Lower leg skin (tissue), 4 donors: ENCODE measurements around the gene STK4. TPM values are rescaled to one million over a fixed set of nuclear protein-coding genes. Genes with fewer than 3 reads are reported as not detected.
"Not testable (repeated sequence)": the region's sequence is repeated elsewhere in the genome, so short reads cannot be mapped to it uniquely, and the experiment has no call there.

Experiments used
- DNase-seq, 2 donors: peaks; one replicate each; pipeline ENCODE4 v3.0.0-alpha.2; 2019; ENCODE audit warnings: low spot score in 2 of 2
- H3K4me3 ChIP-seq: fragments of 200-600 bp; sonication (generic); 2 replicates; pipeline ENCODE4 v1.5.1; 2017; ENCODE audit warnings: mild to moderate bottlenecking, low read depth; ENCODE audit not compliant: poor library complexity, severe bottlenecking
- POLR2A ChIP-seq, 2 donors: fragments of 450-650 bp; IDR thresholded peaks; one replicate each; pipeline ENCODE4 v1.6.1; 2016 to 2017; ENCODE audit warnings: antibody characterized with exemption in 2 of 2, mild to moderate bottlenecking in 1 of 2, moderate library complexity in 1 of 2
- WGBS, 2 donors: methylation state at CpG; one replicate each; pipeline ENCODE4 v1.1.5; 2018; 5-methylcytosine and 5-hydroxymethylcytosine counted together
- intact Hi-C: fragments of 100-400 bp; cut with DNase I; formaldehyde crosslinking; loops from one replicate; pipeline ENCODE4 v1.15.0; 2023; ENCODE audit warnings: low total_unique reads
- total RNA-seq, 4 donors: library from RNA; depleted of rRNA; stranded (reverse); fragments of >200 nt; gene quantifications; one replicate each; pipeline ENCODE4 v1.1.0, GENCODE V29; 2016
- TF ChIP-seq, protein P1 (sequence below), 3 donors: fragments of 450-650 bp; IDR thresholded peaks; one replicate each; pipeline ENCODE4 v1.5.1; 2016; ENCODE audit warnings: antibody characterized with exemption in 3 of 3, mild to moderate bottlenecking in 3 of 3, moderate library complexity in 2 of 3

The STK4 gene
- total RNA-seq, 4 donors from 2014 or later, result 27.0 to 37.4 (median 28.2) TPM

DNA sequence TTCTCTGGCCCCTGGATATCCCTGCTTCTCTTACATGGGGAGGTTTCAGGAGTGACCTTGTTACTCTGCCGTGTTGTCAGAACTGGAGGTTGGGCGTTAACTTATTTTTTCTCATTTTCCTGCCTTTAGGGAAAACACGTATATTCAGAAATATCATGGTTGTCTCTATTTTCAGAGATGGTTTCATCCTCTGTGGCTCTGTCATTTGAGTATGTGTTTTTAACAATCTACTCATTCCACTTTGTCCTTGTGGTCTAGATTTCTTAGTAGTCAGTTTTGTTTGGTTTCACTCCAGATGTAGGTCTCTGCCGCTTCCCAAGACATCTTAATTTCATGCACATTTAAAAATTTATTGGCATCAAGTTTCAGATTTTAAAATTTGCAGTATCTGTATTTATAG lies 88.7 kb downstream of the STK4 start:
- intact Hi-C loops, result no loop called here
- no peak overlapping the region for H3K4me3 ChIP-seq
- TF ChIP-seq POLR2A (IDR thresholded peaks at IDR 0.05), result no peak
- no peak for DNase-seq
- 89 to 94% methylated on average over 4 of the region's 4 CpGs for WGBS, 2 donors

DNA sequence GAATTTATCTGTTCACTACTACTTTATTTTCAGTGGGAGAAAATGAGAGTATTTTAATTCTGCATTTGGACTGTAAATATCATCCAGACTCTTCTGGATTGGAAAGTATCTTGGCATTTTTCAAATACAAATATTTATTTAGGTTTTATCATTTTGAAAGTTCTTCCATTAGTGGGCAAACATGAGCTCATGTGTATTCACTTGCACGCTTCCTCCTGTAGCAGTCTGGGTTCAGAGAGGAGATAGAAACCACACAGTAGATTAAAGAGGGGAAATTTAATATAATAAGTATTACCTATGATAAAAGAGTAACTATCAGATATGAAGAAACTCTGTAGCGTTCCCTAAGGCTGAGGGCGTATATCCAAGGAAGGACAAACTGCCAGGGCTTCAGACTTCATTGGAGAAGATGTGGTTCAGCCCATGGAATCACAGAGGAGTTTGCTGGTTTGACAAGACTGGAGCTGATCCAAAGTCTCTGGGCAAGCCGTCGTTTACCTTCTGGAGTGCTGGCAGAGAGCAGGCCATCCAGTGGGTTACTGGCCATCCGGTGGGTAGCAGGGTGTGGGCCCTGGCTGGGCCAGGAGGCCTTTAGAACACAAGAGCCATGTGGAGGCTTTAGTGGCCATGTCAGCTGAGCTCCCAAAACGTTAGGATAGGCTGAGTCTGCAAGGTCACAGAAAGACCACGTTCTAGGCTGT lies 90.3 kb downstream of the STK4 start:
- TF ChIP-seq POLR2A (IDR thresholded peaks at IDR 0.05), result no peak
- TF ChIP-seq, protein P1, sequence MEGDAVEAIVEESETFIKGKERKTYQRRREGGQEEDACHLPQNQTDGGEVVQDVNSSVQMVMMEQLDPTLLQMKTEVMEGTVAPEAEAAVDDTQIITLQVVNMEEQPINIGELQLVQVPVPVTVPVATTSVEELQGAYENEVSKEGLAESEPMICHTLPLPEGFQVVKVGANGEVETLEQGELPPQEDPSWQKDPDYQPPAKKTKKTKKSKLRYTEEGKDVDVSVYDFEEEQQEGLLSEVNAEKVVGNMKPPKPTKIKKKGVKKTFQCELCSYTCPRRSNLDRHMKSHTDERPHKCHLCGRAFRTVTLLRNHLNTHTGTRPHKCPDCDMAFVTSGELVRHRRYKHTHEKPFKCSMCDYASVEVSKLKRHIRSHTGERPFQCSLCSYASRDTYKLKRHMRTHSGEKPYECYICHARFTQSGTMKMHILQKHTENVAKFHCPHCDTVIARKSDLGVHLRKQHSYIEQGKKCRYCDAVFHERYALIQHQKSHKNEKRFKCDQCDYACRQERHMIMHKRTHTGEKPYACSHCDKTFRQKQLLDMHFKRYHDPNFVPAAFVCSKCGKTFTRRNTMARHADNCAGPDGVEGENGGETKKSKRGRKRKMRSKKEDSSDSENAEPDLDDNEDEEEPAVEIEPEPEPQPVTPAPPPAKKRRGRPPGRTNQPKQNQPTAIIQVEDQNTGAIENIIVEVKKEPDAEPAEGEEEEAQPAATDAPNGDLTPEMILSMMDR (IDR thresholded peaks at IDR 0.05), result no peak
- no peak for DNase-seq
- H3K4me3 ChIP-seq, result no peak overlapping the region
- intact Hi-C loops, result no loop called here
- 62 to 63% methylated on average over 8 of the region's 8 CpGs for whole genome bisulfite sequencing, 2 donors

DNA sequence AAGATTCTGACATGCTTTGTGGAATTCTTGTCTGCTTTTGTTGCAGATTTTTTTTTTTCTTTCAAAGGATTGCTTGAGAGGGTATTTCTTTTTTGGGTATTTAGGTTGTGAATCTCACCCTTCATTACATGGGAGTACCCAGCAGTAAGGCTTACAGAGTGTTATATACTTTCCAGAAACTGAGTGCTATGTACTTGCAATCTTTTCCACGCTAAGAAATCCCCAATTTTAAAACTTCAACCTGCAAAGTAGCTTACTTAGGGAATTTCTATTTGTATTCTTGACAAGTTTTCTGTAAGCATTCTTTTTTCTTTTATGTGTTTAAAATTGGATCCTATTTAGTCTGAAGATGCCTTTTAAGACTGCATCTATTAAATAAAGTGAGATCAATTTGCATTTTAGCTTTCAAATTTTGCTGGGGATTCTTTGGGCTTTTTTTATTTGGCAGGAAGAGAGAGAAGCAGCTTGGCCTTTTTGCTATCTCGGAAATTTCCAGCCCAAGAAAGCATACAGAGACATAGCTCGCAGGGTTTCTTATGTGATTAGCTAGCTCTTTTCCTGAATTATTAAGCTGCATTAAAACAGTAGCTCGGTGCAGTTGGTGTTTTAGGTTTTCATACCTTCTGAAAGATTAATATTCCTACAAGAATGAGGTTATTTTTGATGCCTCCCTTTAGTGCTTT lies 92.0 kb downstream of the STK4 start:
- no peak for TF ChIP-seq POLR2A (IDR thresholded peaks at IDR 0.05)
- TF ChIP-seq, protein P1 (IDR thresholded peaks at IDR 0.05), result no peak
- 58 to 67% methylated on average over 4 of the region's 4 CpGs for WGBS, 2 donors
- intact Hi-C loops, result no loop called here
- no peak for DNase-seq
- no peak overlapping the region for H3K4me3 ChIP-seq

DNA sequence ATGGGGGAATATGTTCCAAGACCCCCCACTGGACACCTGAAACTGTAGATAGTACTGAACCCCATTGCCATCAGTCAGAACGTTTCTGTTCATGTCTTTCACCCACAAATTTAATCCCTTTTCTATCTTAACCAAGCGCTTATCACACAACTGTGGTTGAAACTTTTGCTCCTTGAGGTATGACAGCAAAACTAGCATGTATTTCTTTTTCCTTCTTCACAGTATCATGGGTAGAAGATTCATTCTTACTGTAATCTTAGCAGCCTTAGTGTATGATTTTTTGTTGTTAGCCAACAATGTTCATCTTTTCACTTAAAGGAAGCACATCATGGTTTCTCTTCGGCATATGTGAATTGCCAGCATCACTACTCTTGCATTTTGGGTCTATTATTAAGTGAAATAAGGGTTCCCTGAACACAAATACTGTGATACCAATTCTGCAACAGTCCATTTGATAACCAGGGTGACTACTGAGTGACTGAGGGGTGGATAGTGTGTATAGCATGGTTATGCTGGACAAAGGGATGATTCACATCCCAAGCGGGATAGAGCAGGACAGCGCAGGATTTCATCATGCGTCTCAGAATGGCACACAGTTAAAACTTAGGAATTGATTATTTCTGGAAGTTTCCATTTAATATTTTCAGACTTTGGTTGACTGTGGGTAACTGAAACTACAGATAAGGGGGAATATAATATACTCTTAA lies 92.9 kb downstream of the STK4 start:
- WGBS, 2 donors, result 86 to 89% methylated on average over 6 of the region's 6 CpGs
- H3K4me3 ChIP-seq, result no peak overlapping the region
- TF ChIP-seq, protein P1 (IDR thresholded peaks at IDR 0.05), result no peak
- no peak for TF ChIP-seq POLR2A (IDR thresholded peaks at IDR 0.05)
- no peak for DNase-seq
- intact Hi-C loops, result no loop called here

DNA sequence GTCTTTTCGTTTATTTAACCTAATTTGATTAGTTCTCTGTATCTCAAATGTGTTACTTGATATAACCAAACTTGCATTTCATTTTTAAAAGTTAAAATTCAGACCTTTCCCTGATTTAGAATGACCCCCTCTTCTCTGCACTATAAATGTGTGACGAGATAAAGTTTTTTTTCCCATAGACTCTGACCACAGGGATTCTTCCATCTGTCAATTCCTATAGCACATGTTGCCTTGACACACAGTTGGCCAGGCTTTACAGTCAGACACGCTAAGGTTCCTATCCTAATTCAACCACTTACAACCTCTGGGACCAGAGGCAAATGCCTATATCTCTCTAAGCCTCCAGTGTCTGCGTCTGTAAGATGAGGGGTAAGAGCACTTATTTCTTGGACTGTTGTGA lies 94.0 kb downstream of the STK4 start:
- intact Hi-C loops, result no loop called here
- WGBS, 2 donors, result 77 to 92% methylated on average over 4 of the region's 4 CpGs
- no peak for TF ChIP-seq POLR2A (IDR thresholded peaks at IDR 0.05)
- TF ChIP-seq, protein P1 (IDR thresholded peaks at IDR 0.05), result no peak
- no peak overlapping the region for H3K4me3 ChIP-seq
- no peak for DNase-seq

DNA sequence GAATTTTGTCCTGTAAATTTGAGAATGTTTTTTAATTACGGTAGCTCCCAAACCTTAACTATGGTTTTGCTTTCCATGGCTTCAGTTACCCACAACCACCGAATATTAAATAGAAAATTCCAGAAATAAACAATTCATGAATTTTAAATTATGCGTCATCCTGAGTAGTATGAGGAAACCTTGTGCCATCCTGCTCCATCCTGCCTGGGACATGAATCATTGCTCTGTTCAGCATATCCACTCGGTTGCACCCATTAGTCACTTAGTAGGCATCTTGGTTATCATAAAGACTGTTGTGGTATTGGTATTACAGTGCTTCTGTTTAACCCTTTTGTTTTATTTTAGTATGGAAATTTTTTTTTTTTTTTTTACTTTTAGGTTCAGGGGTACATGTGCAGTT lies 94.9 kb downstream of the STK4 start:
- 53 to 58% methylated on average over 4 of the region's 4 CpGs for WGBS, 2 donors
- intact Hi-C loops, result no loop called here
- TF ChIP-seq POLR2A (IDR thresholded peaks at IDR 0.05), result no peak
- TF ChIP-seq, protein P1 (IDR thresholded peaks at IDR 0.05), result no peak
- DNase-seq, result no peak
- no peak overlapping the region for H3K4me3 ChIP-seq

DNA sequence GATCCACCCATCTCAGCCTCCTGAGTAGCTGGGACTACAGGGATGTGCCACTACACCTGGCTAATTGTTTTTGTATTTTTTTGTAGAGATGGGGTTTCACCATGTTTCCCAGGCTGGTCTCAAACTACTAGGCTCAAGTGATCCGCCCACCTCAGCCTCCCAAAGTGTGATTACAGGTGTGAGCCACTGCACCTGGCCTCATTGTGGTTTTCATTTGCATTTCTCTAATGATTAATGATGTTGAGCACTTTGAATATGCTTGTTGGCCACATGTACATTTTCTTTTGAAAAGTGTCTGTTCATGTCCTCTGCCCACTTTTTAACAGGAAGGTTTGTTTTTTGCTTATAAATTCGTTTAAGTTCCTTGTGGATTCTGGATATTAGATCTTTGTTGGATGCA lies 96.8 kb downstream of the STK4 start:
- 72 to 81% methylated on average over 2 of the region's 2 CpGs for WGBS, 2 donors
- H3K4me3 ChIP-seq, DNase-seq, intact Hi-C loops: not testable (repeated sequence)
